Esophagus squamous epithelium (tissue), 4 donors: ENCODE data around the gene GPX7.

ENCODE experiments used
- CTCF ChIP-seq, 6 experiments: fragments of 450-650 bp in 4 of 6; fragments of 200-600 bp in 2 of 6; sonication (generic) in 2 of 6; IDR thresholded peaks; one replicate each; pipeline ENCODE4 v1.5.1; 2016 to 2019; ENCODE audit warnings: antibody characterized with exemption in 6 of 6, mild to moderate bottlenecking in 4 of 6, moderate library complexity in 4 of 6
- POLR2A ChIP-seq, 4 donors: fragments of 450-650 bp; IDR thresholded peaks; one replicate each; pipeline ENCODE4 v1.6.1; 2017; ENCODE audit warnings: antibody characterized with exemption in 4 of 4, mild to moderate bottlenecking in 4 of 4, moderate library complexity in 3 of 4

- TF ChIP-seq CTCF (IDR thresholded peaks at IDR 0.05) = no peak
- no peak for TF ChIP-seq POLR2A (IDR thresholded peaks at IDR 0.05)
These were observed 35.8 kb downstream of the GPX7 start for GRCh38 chr1:52637946-52638345.
